ENCODE results near the gene TRIB2.
"Not testable (repeated sequence)": the region's sequence is repeated elsewhere in the genome, so short reads cannot be mapped to it uniquely, and the experiment has no call there.

The TRIB2 gene

DNA sequence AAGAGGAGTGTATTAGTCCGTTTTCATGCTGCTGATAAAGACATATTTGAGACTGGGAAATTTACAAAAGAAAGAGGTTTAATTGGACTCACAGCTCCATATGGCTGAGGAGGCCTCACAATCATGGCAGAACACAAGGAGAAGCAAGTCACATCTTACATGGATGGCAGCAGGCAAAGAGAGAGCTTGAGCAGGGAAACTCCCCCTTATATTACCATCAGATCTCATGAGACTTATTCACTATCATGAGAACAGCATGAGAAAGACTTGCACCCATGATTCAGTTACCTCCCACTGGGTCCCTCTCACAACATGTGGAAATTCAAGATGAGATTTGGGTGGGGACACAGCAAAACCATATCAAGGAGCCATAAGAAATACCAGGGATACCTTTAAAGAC lies 36.6 kb upstream of the TRIB2 start:
- not testable (repeated sequence) for H3K27ac ChIP-seq (ENCODE audit: insufficient read depth, low read depth, low read length, poor library complexity, severe bottlenecking); H3K4me1 ChIP-seq (ENCODE audit: control insufficient read depth, insufficient read depth, low read length); H3K9me3 ChIP-seq (ENCODE audit: control insufficient read depth, low read length); H3K4me3 ChIP-seq (ENCODE audit: insufficient read depth, low read depth, low read length); H3K36me3 ChIP-seq (ENCODE audit: control insufficient read depth, insufficient read depth, low read length); H3K27me3 ChIP-seq (ENCODE audit: control insufficient read depth, insufficient read depth, low read length, poor library complexity, severe bottlenecking)
- WGBS, 2 experiments, result 87 to 89% methylated on average over 1 of the region's 1 CpG

GRCh38 chr2:12682017-12682416 lies 34.7 kb upstream of the TRIB2 start:
- Histone ChIP-seq H3K4me3 (ENCODE audit: insufficient read depth, low read depth, low read length) (no peak overlapping the region), H3K36me3 (ENCODE audit: control insufficient read depth, insufficient read depth, low read length) (no peaks in the 10 kb centered on the region), H3K9me3 (ENCODE audit: control insufficient read depth, low read length) (no peaks in the 10 kb centered on the region), H3K27me3 (ENCODE audit: control insufficient read depth, insufficient read depth, low read length, poor library complexity, severe bottlenecking) (no peaks in the 10 kb centered on the region), H3K4me1 (ENCODE audit: control insufficient read depth, insufficient read depth, low read length) (peaks cover 6% of the 10 kb centered on the region), H3K27ac (ENCODE audit: insufficient read depth, low read depth, low read length, poor library complexity, severe bottlenecking) (no peak overlapping the region)
- 94 to 98% methylated on average over 3 to 4 of the region's 5 CpGs for WGBS, 2 experiments

DNA sequence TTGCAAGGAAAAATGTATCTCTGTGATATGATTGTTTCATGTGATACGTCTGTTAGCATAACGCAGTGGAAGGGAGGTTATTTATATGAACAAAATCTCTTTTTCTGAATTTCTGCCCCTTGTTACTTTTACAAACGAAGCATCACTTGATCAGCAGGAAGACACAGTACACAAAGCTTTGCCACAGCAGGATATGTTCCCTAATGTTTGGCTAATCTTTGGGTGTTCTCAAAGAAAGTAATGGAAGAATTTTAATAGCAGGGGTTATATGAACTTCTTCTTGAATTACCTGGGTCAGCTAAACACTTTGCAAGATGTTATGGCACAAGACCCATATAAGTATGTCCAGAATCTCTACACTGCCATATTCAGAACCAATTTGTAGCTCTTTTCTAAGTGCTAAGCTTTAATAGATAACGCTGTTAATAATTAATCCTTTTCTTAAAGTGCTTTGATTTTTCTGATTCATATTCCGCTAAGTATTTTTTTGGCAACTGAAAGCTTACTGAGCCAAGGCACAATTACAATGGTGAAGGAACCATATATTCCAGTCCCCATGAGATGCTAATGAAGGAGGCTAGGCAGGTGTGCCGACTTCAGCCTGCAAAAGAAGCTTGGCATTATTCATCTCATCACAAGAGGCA lies 33.2 kb upstream of the TRIB2 start:
- WGBS, 2 experiments, result 78 to 86% methylated on average over 5 to 6 of the region's 6 CpGs
- H3K27ac ChIP-seq (ENCODE audit: insufficient read depth, low read depth, low read length, poor library complexity, severe bottlenecking), result no peak overlapping the region
- H3K4me3 ChIP-seq (ENCODE audit: insufficient read depth, low read depth, low read length), result no peak overlapping the region
- no peaks in the 10 kb centered on the region for H3K27me3 ChIP-seq (ENCODE audit: control insufficient read depth, insufficient read depth, low read length, poor library complexity, severe bottlenecking)
- no peaks in the 10 kb centered on the region for H3K36me3 ChIP-seq (ENCODE audit: control insufficient read depth, insufficient read depth, low read length)
- H3K9me3 ChIP-seq (ENCODE audit: control insufficient read depth, low read length), result no peaks in the 10 kb centered on the region
- H3K4me1 ChIP-seq (ENCODE audit: control insufficient read depth, insufficient read depth, low read length), result peaks cover 6% of the 10 kb centered on the region

- Histone ChIP-seq H3K4me3 (ENCODE audit: insufficient read depth, low read depth, low read length) (no peak overlapping the region), H3K36me3 (ENCODE audit: control insufficient read depth, insufficient read depth, low read length) (no peaks in the 10 kb centered on the region), H3K4me1 (ENCODE audit: control insufficient read depth, insufficient read depth, low read length) (peaks cover 6% of the 10 kb centered on the region), H3K27me3 (ENCODE audit: control insufficient read depth, insufficient read depth, low read length, poor library complexity, severe bottlenecking) (no peaks in the 10 kb centered on the region), H3K27ac (ENCODE audit: insufficient read depth, low read depth, low read length, poor library complexity, severe bottlenecking) (no peak overlapping the region), H3K9me3 (ENCODE audit: control insufficient read depth, low read length) (peaks cover under 1% of the 10 kb centered on the region)
- 71% methylated on average over 5 of the region's 5 CpGs for WGBS, 2 experiments
Observed at GRCh38 chr2:12684471-12684936, 32.2 kb upstream of the TRIB2 start.

GRCh38 chr2:12685145-12685544 lies 31.6 kb upstream of the TRIB2 start:
- Histone ChIP-seq H3K27ac (ENCODE audit: insufficient read depth, low read depth, low read length, poor library complexity, severe bottlenecking) (no peak overlapping the region), H3K4me3 (ENCODE audit: insufficient read depth, low read depth, low read length) (no peak overlapping the region), H3K27me3 (ENCODE audit: control insufficient read depth, insufficient read depth, low read length, poor library complexity, severe bottlenecking) (no peaks in the 10 kb centered on the region), H3K9me3 (ENCODE audit: control insufficient read depth, low read length) (peaks cover 4% of the 10 kb centered on the region), H3K4me1 (ENCODE audit: control insufficient read depth, insufficient read depth, low read length) (peaks cover 6% of the 10 kb centered on the region), H3K36me3 (ENCODE audit: control insufficient read depth, insufficient read depth, low read length) (peaks cover 3% of the 10 kb centered on the region)
- WGBS, 2 experiments, result 92 to 95% methylated on average over 3 of the region's 3 CpGs

DNA sequence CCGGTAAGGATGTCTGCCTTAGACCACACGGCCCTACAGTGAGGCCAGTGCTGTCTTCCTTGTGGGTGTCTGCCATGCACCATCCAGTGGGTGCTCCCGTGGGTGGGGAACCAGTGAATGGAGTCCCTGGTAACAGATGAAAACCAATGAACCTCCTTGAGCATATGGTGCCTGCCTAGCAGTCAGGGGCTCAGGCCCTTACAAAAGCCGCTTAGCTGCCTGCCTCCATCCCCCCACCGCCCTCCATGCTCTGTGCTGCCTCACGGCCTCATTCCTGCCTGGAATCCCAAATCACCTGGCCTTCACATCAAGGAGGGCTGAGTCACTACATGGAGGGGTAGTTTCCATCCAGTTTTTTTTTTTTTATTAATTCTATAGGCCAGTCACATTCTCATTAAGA lies 30.8 kb upstream of the TRIB2 start:
- Histone ChIP-seq H3K36me3 (ENCODE audit: control insufficient read depth, insufficient read depth, low read length) (peaks cover 3% of the 10 kb centered on the region), H3K4me3 (ENCODE audit: insufficient read depth, low read depth, low read length) (no peak overlapping the region), H3K9me3 (ENCODE audit: control insufficient read depth, low read length) (peaks cover 4% of the 10 kb centered on the region), H3K27me3 (ENCODE audit: control insufficient read depth, insufficient read depth, low read length, poor library complexity, severe bottlenecking) (no peaks in the 10 kb centered on the region), H3K27ac (ENCODE audit: insufficient read depth, low read depth, low read length, poor library complexity, severe bottlenecking) (no peak overlapping the region), H3K4me1 (ENCODE audit: control insufficient read depth, insufficient read depth, low read length) (peaks cover 6% of the 10 kb centered on the region)
- 94 to 97% methylated on average over 5 to 6 of the region's 6 CpGs for WGBS, 2 experiments

GRCh38 chr2:12686708-12687283 lies 29.9 kb upstream of the TRIB2 start:
- Histone ChIP-seq H3K9me3 (ENCODE audit: control insufficient read depth, low read length) (peaks cover 4% of the 10 kb centered on the region), H3K27ac (ENCODE audit: insufficient read depth, low read depth, low read length, poor library complexity, severe bottlenecking) (no peak overlapping the region), H3K4me1 (ENCODE audit: control insufficient read depth, insufficient read depth, low read length) (peaks cover 6% of the 10 kb centered on the region), H3K4me3 (ENCODE audit: insufficient read depth, low read depth, low read length) (no peak overlapping the region), H3K36me3 (ENCODE audit: control insufficient read depth, insufficient read depth, low read length) (peaks cover 3% of the 10 kb centered on the region), H3K27me3 (ENCODE audit: control insufficient read depth, insufficient read depth, low read length, poor library complexity, severe bottlenecking) (no peaks in the 10 kb centered on the region)
- 85 to 88% methylated on average over 7 of the region's 7 CpGs for WGBS, 2 experiments

- 86 to 88% methylated on average over 4 of the region's 4 CpGs for WGBS, 2 experiments
- Histone ChIP-seq H3K36me3 (ENCODE audit: control insufficient read depth, insufficient read depth, low read length) (peaks cover 3% of the 10 kb centered on the region), H3K4me1 (ENCODE audit: control insufficient read depth, insufficient read depth, low read length) (peaks cover under 1% of the 10 kb centered on the region)
Observed at GRCh38 chr2:12688091-12688490, 28.6 kb upstream of the TRIB2 start.

GRCh38 chr2:12688893-12689292 lies 27.8 kb upstream of the TRIB2 start:
- Histone ChIP-seq H3K27ac (ENCODE audit: insufficient read depth, low read depth, low read length, poor library complexity, severe bottlenecking) (no peak overlapping the region), H3K36me3 (ENCODE audit: control insufficient read depth, insufficient read depth, low read length) (peaks cover 3% of the 10 kb centered on the region), H3K27me3 (ENCODE audit: control insufficient read depth, insufficient read depth, low read length, poor library complexity, severe bottlenecking) (no peaks in the 10 kb centered on the region), H3K9me3 (ENCODE audit: control insufficient read depth, low read length) (peaks cover 4% of the 10 kb centered on the region), H3K4me3 (ENCODE audit: insufficient read depth, low read depth, low read length) (no peak overlapping the region), H3K4me1 (ENCODE audit: control insufficient read depth, insufficient read depth, low read length) (no peaks in the 10 kb centered on the region)
- 78 to 91% methylated on average over 1 to 3 of the region's 3 CpGs for WGBS, 2 experiments

More at GRCh38 chr2:12688091-12688490, 28.6 kb upstream of the TRIB2 start:
- Histone ChIP-seq H3K27me3 (ENCODE audit: control insufficient read depth, insufficient read depth, low read length, poor library complexity, severe bottlenecking) (no peaks in the 10 kb centered on the region), H3K4me3 (ENCODE audit: insufficient read depth, low read depth, low read length) (no peak overlapping the region), H3K9me3 (ENCODE audit: control insufficient read depth, low read length) (peaks cover 4% of the 10 kb centered on the region), H3K27ac (ENCODE audit: insufficient read depth, low read depth, low read length, poor library complexity, severe bottlenecking) (no peak overlapping the region)

DNA sequence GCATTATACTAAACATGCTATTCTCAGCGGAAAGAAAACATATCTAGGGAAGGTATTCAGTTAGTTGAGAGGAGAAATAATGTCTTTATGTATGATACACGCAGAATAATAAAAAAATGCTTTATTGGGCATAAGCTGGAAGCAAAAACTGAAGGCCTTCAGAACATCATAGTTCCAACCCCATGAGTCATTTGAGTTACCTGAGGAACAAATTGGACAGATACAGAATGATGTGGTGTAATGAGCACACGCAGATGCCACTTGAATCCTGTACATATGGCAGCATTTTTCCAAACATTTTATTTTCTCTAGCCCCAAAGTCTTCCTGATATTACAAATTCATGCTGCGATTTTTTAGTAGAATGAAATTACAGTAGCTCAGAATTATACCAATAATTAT lies 23.2 kb upstream of the TRIB2 start:
- 96 to 100% methylated on average over 3 to 4 of the region's 4 CpGs for WGBS, 2 experiments
- H3K36me3 ChIP-seq (ENCODE audit: control insufficient read depth, insufficient read depth, low read length), result peaks cover 3% of the 10 kb centered on the region

More for the DNA sequence above, 23.2 kb upstream of the TRIB2 start:
- Histone ChIP-seq H3K9me3 (ENCODE audit: control insufficient read depth, low read length) (peaks cover 4% of the 10 kb centered on the region), H3K27me3 (ENCODE audit: control insufficient read depth, insufficient read depth, low read length, poor library complexity, severe bottlenecking) (no peaks in the 10 kb centered on the region), H3K27ac (ENCODE audit: insufficient read depth, low read depth, low read length, poor library complexity, severe bottlenecking) (no peak overlapping the region), H3K4me3 (ENCODE audit: insufficient read depth, low read depth, low read length) (no peak overlapping the region), H3K4me1 (ENCODE audit: control insufficient read depth, insufficient read depth, low read length) (no peaks in the 10 kb centered on the region)

All from ectodermal cell (in vitro differentiated cells).